ENCODE results near the gene TMEM161B.

TMEM161B gene

DNA sequence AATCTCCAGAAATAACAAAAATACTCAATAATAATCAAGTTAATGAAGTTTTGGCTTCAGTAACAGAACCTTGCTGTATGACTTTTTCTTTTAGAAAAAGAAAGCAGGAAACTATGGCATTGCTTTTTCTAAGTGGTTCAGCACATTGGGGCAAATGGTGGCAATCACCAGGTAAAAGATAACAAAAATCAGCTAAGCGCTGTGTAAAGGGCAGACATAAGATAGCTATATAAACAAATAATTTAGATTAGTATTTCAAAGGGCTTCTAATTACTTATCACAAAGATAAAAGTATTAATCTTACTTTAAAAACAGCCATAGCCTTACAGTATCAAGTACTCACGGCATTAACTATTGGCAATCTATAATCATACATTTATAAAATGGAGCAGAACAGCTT, 10.0 kb downstream of the TMEM161B start:
- Histone ChIP-seq H3K4ac (ENCODE audit: low read length) (no peak overlapping the region), H3K27me3 (ENCODE audit: control insufficient read depth in 3 of 3, insufficient read depth in 3 of 3, low read depth in 1 of 3, low read length in 3 of 3) (no peaks in the 10 kb centered on the region)
- no CpG with 5 or more reads among the region's 2 CpGs for WGBS, 2 donors (ENCODE audit: extremely low coverage in 2 of 2, insufficient read length in 2 of 2, insufficient replicate concordance in 1 of 2)

GRCh38 chr5:88256872-88257271, 11.8 kb downstream of the TMEM161B start:
- Histone ChIP-seq H3K4me2 (ENCODE audit: insufficient read depth, low read length, poor library complexity, severe bottlenecking) (no peak overlapping the region), H3K79me1 (ENCODE audit: low read depth, low read length) (no peaks in the 10 kb centered on the region), H3K18ac (ENCODE audit: low read length) (no peak overlapping the region), H2BK120ac (ENCODE audit: low read depth, low read length) (no peak overlapping the region), H3K4ac (ENCODE audit: low read length) (no peak overlapping the region), H3K4me1 (ENCODE audit: control insufficient read depth in 2 of 2, insufficient read depth in 1 of 2, low read depth in 1 of 2, low read length in 2 of 2) (no peaks in the 10 kb centered on the region), H3K27ac (replicated peaks; ENCODE audit: low read length) (no peak overlapping the region), H3K27me3 (ENCODE audit: control insufficient read depth in 3 of 3, insufficient read depth in 3 of 3, low read depth in 1 of 3, low read length in 3 of 3) (no peaks in the 10 kb centered on the region), H3K9ac (ENCODE audit: low read depth, low read length, poor library complexity) (no peak overlapping the region), H2AK5ac (ENCODE audit: low read depth, low read length) (no peak overlapping the region), H2AFZ (ENCODE audit: low read length) (no peak overlapping the region), H3K9me3 (replicated peaks in 1 of 2; ENCODE audit: control insufficient read depth in 2 of 2, insufficient read depth in 1 of 2, low read depth in 1 of 2, low read length in 2 of 2) (no peaks in the 10 kb centered on the region), H2BK15ac (ENCODE audit: low read length) (no peak overlapping the region), H2BK12ac (ENCODE audit: low read length) (no peak overlapping the region), H4K91ac (ENCODE audit: low read depth, low read length, poor library complexity) (no peak overlapping the region), H2BK5ac (ENCODE audit: low read length) (no peak overlapping the region), H3K36me3 (replicated peaks in 1 of 2; ENCODE audit: control insufficient read depth in 2 of 2, insufficient read depth in 2 of 2, low read length in 2 of 2) (no peaks in the 10 kb centered on the region), H4K8ac (ENCODE audit: low read depth, low read length) (no peak overlapping the region), H3K14ac (ENCODE audit: low read length) (no peak overlapping the region), H3K23ac (ENCODE audit: low read depth, low read length, poor library complexity) (no peak overlapping the region), H3K4me3 (ENCODE audit: low read length in 2 of 2) (no peak overlapping the region)
- no CpG with 5 or more reads among the region's 4 CpGs for WGBS, 2 donors (ENCODE audit: extremely low coverage in 2 of 2, insufficient read length in 2 of 2, insufficient replicate concordance in 1 of 2)
- no peak for DNase-seq (ENCODE audit: low spot score)

More for the DNA sequence above, 10.0 kb downstream of the TMEM161B start:
- Histone ChIP-seq H2BK120ac (ENCODE audit: low read depth, low read length) (no peak overlapping the region), H3K9ac (ENCODE audit: low read depth, low read length, poor library complexity) (no peak overlapping the region), H3K4me3 (ENCODE audit: low read length in 2 of 2) (no peak overlapping the region), H2BK12ac (ENCODE audit: low read length) (no peak overlapping the region), H3K79me1 (ENCODE audit: low read depth, low read length) (no peaks in the 10 kb centered on the region), H3K4me1 (ENCODE audit: control insufficient read depth in 2 of 2, insufficient read depth in 1 of 2, low read depth in 1 of 2, low read length in 2 of 2) (no peaks in the 10 kb centered on the region), H2BK5ac (ENCODE audit: low read length) (no peak overlapping the region), H2BK15ac (ENCODE audit: low read length) (no peak overlapping the region), H3K23ac (ENCODE audit: low read depth, low read length, poor library complexity) (no peak overlapping the region), H4K8ac (ENCODE audit: low read depth, low read length) (no peak overlapping the region), H3K4me2 (ENCODE audit: insufficient read depth, low read length, poor library complexity, severe bottlenecking) (no peak overlapping the region), H3K18ac (ENCODE audit: low read length) (no peak overlapping the region), H3K27ac (replicated peaks; ENCODE audit: low read length) (no peak overlapping the region), H2AK5ac (ENCODE audit: low read depth, low read length) (no peak overlapping the region), H3K9me3 (replicated peaks in 1 of 2; ENCODE audit: control insufficient read depth in 2 of 2, insufficient read depth in 1 of 2, low read depth in 1 of 2, low read length in 2 of 2) (peaks cover 0 to 5% of the 10 kb centered on the region in 2 donors), H2AFZ (ENCODE audit: low read length) (no peak overlapping the region), H3K14ac (ENCODE audit: low read length) (no peak overlapping the region), H3K36me3 (replicated peaks in 1 of 2; ENCODE audit: control insufficient read depth in 2 of 2, insufficient read depth in 2 of 2, low read length in 2 of 2) (peaks cover 0 to 15% of the 10 kb centered on the region in 2 donors), H4K91ac (ENCODE audit: low read depth, low read length, poor library complexity) (no peak overlapping the region)
- no peak for DNase-seq (ENCODE audit: low spot score)

GRCh38 chr5:88256037-88256436, 12.6 kb downstream of the TMEM161B start:
- H3K27me3 ChIP-seq (ENCODE audit: control insufficient read depth in 3 of 3, insufficient read depth in 3 of 3, low read depth in 1 of 3, low read length in 3 of 3) = no peaks in the 10 kb centered on the region
- H3K18ac ChIP-seq (ENCODE audit: low read length) = no peak overlapping the region
- H2AFZ ChIP-seq (ENCODE audit: low read length) = no peak overlapping the region
- H3K9ac ChIP-seq (ENCODE audit: low read depth, low read length, poor library complexity) = no peak overlapping the region
- H3K4me1 ChIP-seq (ENCODE audit: control insufficient read depth in 2 of 2, insufficient read depth in 1 of 2, low read depth in 1 of 2, low read length in 2 of 2) = no peaks in the 10 kb centered on the region
- no peak overlapping the region for H3K23ac ChIP-seq (ENCODE audit: low read depth, low read length, poor library complexity)
- H3K79me1 ChIP-seq (ENCODE audit: low read depth, low read length) = no peaks in the 10 kb centered on the region
- no peak overlapping the region for H2BK12ac ChIP-seq (ENCODE audit: low read length)
- no peak overlapping the region for H3K27ac ChIP-seq (replicated peaks; ENCODE audit: low read length)
- H2AK5ac ChIP-seq (ENCODE audit: low read depth, low read length) = no peak overlapping the region
- H2BK15ac ChIP-seq (ENCODE audit: low read length) = no peak overlapping the region
- H3K4ac ChIP-seq (ENCODE audit: low read length) = no peak overlapping the region
- H3K4me2 ChIP-seq (ENCODE audit: insufficient read depth, low read length, poor library complexity, severe bottlenecking) = no peak overlapping the region
- no peak overlapping the region for H2BK5ac ChIP-seq (ENCODE audit: low read length)
- H3K36me3 ChIP-seq (replicated peaks in 1 of 2; ENCODE audit: control insufficient read depth in 2 of 2, insufficient read depth in 2 of 2, low read length in 2 of 2) = no peaks in the 10 kb centered on the region
- H4K8ac ChIP-seq (ENCODE audit: low read depth, low read length) = no peak overlapping the region
- no peak overlapping the region for H4K91ac ChIP-seq (ENCODE audit: low read depth, low read length, poor library complexity)
- H2BK120ac ChIP-seq (ENCODE audit: low read depth, low read length) = no peak overlapping the region
- no peaks in the 10 kb centered on the region for H3K9me3 ChIP-seq (replicated peaks in 1 of 2; ENCODE audit: control insufficient read depth in 2 of 2, insufficient read depth in 1 of 2, low read depth in 1 of 2, low read length in 2 of 2)
- no peak for DNase-seq (ENCODE audit: low spot score)
- H3K4me3 ChIP-seq (ENCODE audit: low read length in 2 of 2) = no peak overlapping the region
- H3K14ac ChIP-seq (ENCODE audit: low read length) = no peak overlapping the region

GRCh38 chr5:88254320-88254719, 14.3 kb downstream of the TMEM161B start:
- Histone ChIP-seq H2AK5ac (ENCODE audit: low read depth, low read length) (no peak overlapping the region), H3K27ac (replicated peaks; ENCODE audit: low read length) (no peak overlapping the region)

More at GRCh38 chr5:88254320-88254719, 14.3 kb downstream of the TMEM161B start:
- Histone ChIP-seq H3K9ac (ENCODE audit: low read depth, low read length, poor library complexity) (no peak overlapping the region), H2BK15ac (ENCODE audit: low read length) (no peak overlapping the region), H3K18ac (ENCODE audit: low read length) (no peak overlapping the region), H3K4ac (ENCODE audit: low read length) (no peak overlapping the region), H2BK12ac (ENCODE audit: low read length) (no peak overlapping the region), H3K36me3 (replicated peaks in 1 of 2; ENCODE audit: control insufficient read depth in 2 of 2, insufficient read depth in 2 of 2, low read length in 2 of 2) (no peaks in the 10 kb centered on the region), H2BK5ac (ENCODE audit: low read length) (no peak overlapping the region), H3K23ac (ENCODE audit: low read depth, low read length, poor library complexity) (no peak overlapping the region), H4K8ac (ENCODE audit: low read depth, low read length) (no peak overlapping the region), H3K4me2 (ENCODE audit: insufficient read depth, low read length, poor library complexity, severe bottlenecking) (no peak overlapping the region), H3K27me3 (ENCODE audit: control insufficient read depth in 3 of 3, insufficient read depth in 3 of 3, low read depth in 1 of 3, low read length in 3 of 3) (no peaks in the 10 kb centered on the region), H3K79me1 (ENCODE audit: low read depth, low read length) (peaks cover 3% of the 10 kb centered on the region), H2AFZ (ENCODE audit: low read length) (no peak overlapping the region), H4K91ac (ENCODE audit: low read depth, low read length, poor library complexity) (no peak overlapping the region), H2BK120ac (ENCODE audit: low read depth, low read length) (no peak overlapping the region), H3K14ac (ENCODE audit: low read length) (no peak overlapping the region), H3K4me1 (ENCODE audit: control insufficient read depth in 2 of 2, insufficient read depth in 1 of 2, low read depth in 1 of 2, low read length in 2 of 2) (no peaks in the 10 kb centered on the region), H3K4me3 (ENCODE audit: low read length in 2 of 2) (no peak overlapping the region), H3K9me3 (replicated peaks in 1 of 2; ENCODE audit: control insufficient read depth in 2 of 2, insufficient read depth in 1 of 2, low read depth in 1 of 2, low read length in 2 of 2) (no peaks in the 10 kb centered on the region)
- no CpG with 5 or more reads among the region's 1 CpG for WGBS, 2 donors (ENCODE audit: extremely low coverage in 2 of 2, insufficient read length in 2 of 2, insufficient replicate concordance in 1 of 2)
- no peak for DNase-seq (ENCODE audit: low spot score)
